ENCODE results near the gene ZFAND2A.
"Not testable (repeated sequence)": the region's sequence is repeated elsewhere in the genome, so short reads cannot be mapped to it uniquely, and the experiment has no call there.

Gene ZFAND2A

DNA sequence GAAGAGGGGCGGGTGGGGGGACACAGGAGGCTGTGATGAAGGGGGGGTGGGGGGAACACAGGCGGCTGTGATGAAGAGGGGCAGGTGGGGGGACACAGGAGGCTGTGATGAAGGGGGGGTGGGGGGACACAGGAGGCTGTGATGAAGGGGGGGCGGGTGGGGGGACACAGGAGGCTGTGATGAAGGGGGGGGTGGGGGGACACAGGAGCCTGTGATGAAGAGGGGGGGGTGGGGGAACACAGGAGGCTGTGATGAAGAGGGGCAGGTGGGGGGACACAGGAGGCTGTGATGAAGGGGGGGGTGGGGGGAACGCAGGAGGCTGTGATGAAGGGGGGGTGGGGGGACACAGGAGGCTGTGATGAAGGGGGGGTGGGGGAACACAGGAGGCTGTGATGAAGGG is 36.4 kb upstream of the ZFAND2A start:
- not testable (repeated sequence) for H3K4me1 ChIP-seq (ENCODE audit: control insufficient read depth in 5 of 5, insufficient read depth in 5 of 5, low read length in 5 of 5); H3K4me3 ChIP-seq (ENCODE audit: low read depth in 1 of 5, low read length in 5 of 5); H3K9me3 ChIP-seq (ENCODE audit: control insufficient read depth in 5 of 5, low read length in 5 of 5); H3K36me3 ChIP-seq (ENCODE audit: control insufficient read depth in 5 of 5, insufficient read depth in 5 of 5, low read length in 5 of 5); H3K27ac ChIP-seq (ENCODE audit: low read depth, low read length); H3K9ac ChIP-seq (ENCODE audit: low read length in 5 of 5)
- peaks cover 4 to 26% (median 13%) of the 10 kb centered on the region in 5 donors for H3K27me3 ChIP-seq (ENCODE audit: control insufficient read depth in 5 of 5, insufficient read depth in 4 of 5, low read length in 5 of 5)

DNA sequence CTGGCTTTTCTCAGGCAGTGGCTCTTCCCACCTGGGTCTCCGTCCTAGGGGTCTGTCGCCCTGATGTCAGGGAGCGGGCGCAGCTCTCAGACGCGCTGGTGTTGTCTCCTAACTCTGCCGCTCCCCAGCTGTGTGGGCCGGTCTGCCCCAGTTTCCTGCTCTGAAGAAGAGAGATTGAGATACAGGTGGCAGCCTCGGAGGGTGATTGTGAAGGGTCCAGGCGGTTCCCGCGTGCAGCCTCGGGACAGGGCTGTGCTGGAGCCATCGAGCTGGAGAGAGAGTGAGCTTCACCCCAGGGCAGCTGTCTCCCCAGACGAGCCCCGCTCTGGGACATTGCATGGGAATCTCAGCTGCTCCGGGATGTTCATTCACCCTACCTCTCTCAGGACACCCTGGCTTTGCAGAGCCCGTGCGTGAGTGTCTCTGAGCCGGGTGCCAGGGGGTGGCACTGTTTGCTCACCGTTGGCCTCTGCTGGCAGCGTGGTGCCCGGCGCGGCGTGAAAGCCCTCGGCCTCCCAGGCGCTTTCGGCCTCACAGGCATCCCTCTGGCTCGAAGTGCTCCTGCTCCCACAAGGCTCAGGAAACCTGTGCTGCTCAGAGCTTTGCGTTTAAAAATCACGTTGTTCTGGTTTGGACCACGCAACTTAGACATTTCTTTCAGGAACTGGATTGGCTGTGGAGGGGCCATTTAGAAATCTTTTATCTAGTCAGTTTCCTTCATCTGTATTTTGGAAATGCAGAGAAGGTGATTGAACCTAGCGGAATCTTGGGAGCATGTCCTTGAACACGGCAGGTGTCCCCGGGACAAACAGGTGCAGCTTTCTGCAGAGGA is 33.8 kb upstream of the ZFAND2A start:
- Histone ChIP-seq H3K36me3 (ENCODE audit: control insufficient read depth in 5 of 5, insufficient read depth in 5 of 5, low read length in 5 of 5) (no peaks in the 10 kb centered on the region), H3K9ac (ENCODE audit: low read length in 5 of 5) (no peak overlapping the region), H3K4me3 (ENCODE audit: low read depth in 1 of 5, low read length in 5 of 5) (no peak overlapping the region), H3K27ac (ENCODE audit: low read depth, low read length) (no peak overlapping the region), H3K27me3 (ENCODE audit: control insufficient read depth in 5 of 5, insufficient read depth in 4 of 5, low read length in 5 of 5) (peaks cover 4 to 31% (median 11%) of the 10 kb centered on the region in 5 donors), H3K9me3 (ENCODE audit: control insufficient read depth in 5 of 5, low read length in 5 of 5) (no peaks in the 10 kb centered on the region), H3K4me1 (ENCODE audit: control insufficient read depth in 5 of 5, insufficient read depth in 5 of 5, low read length in 5 of 5) (peaks cover 3 to 9% (median 7%) of the 10 kb centered on the region in 5 donors)

DNA sequence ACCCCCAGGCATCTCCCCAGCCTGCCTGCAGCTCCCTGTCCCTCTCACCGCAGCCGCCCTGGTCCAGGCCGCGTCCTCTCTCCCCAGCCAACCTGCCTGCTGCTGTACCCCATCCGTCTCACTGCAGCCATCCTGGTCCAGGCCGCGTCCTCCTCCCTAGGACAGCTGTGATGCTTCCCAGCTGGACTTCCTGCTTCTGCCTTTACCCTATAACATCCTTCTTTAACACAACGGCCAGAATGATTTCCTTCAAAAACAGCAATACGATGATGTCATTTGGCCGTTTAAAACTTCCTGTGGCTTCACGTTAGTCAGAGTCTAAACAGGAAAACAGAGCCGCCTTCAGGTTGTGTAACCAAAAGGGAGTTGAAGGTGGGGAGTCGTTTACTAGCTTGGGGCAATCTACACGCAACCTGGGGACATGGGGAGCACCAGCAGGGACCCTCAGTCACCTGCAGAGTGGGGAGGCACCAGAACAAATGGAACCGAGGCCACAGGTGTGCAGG is 32.2 kb upstream of the ZFAND2A start:
- Histone ChIP-seq H3K36me3 (ENCODE audit: control insufficient read depth in 5 of 5, insufficient read depth in 5 of 5, low read length in 5 of 5) (no peaks in the 10 kb centered on the region), H3K27me3 (ENCODE audit: control insufficient read depth in 5 of 5, insufficient read depth in 4 of 5, low read length in 5 of 5) (peaks cover 4 to 31% (median 11%) of the 10 kb centered on the region in 5 donors), H3K27ac (ENCODE audit: low read depth, low read length) (no peak overlapping the region), H3K9ac (ENCODE audit: low read length in 5 of 5) (no peak overlapping the region), H3K4me3 (ENCODE audit: low read depth in 1 of 5, low read length in 5 of 5) (no peak overlapping the region), H3K9me3 (ENCODE audit: control insufficient read depth in 5 of 5, low read length in 5 of 5) (no peaks in the 10 kb centered on the region), H3K4me1 (ENCODE audit: control insufficient read depth in 5 of 5, insufficient read depth in 5 of 5, low read length in 5 of 5) (peaks cover 0 to 9% (median 3%) of the 10 kb centered on the region in 5 donors)

DNA sequence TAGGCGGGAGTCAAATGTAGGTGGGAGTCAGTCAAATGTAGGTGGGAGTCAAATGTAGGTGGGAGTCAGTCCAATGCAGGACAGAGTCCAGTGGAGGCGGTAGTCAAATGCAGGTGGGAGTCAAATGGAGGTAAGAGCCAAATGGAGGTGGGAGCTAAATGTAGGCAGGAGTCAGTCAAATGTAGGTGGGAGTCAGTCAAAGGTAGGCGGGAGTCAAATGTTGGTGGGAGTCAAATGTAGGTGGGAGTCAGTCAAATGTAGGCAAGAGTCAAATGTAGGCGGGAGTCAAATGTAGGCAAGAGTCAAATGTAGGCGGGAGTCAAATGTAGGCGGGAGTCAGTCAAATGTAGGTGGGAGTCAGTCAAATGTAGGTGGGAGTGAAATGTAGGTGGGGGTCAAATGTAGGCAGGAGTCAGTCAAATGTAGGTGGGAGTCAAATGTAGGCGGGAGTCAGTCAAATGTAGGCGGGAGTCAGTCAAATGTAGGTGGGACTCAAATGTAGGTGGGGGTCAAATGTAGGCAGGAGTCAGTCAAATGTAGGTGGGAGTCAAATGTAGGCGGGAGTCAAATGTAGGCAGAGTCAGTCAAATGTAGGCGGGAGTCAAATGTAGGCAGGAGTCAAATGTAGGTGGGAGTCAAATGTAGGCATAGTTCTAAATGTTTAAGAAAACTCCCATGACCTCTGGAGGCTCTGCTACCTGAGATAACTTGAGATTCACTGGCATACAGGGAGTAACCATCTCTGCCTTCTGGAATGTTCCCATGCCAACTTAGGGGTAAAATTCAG is 30.2 kb upstream of the ZFAND2A start:
- Histone ChIP-seq H3K4me1 (ENCODE audit: control insufficient read depth in 5 of 5, insufficient read depth in 5 of 5, low read length in 5 of 5) (peaks cover 0 to 9% (median 3%) of the 10 kb centered on the region in 5 donors), H3K27ac (ENCODE audit: low read depth, low read length) (no peak overlapping the region), H3K4me3 (ENCODE audit: low read depth in 1 of 5, low read length in 5 of 5) (no peak overlapping the region), H3K9ac (ENCODE audit: low read length in 5 of 5) (no peak overlapping the region), H3K9me3 (ENCODE audit: control insufficient read depth in 5 of 5, low read length in 5 of 5) (no peaks in the 10 kb centered on the region), H3K27me3 (ENCODE audit: control insufficient read depth in 5 of 5, insufficient read depth in 4 of 5, low read length in 5 of 5) (peaks cover 4 to 38% (median 18%) of the 10 kb centered on the region in 5 donors), H3K36me3 (ENCODE audit: control insufficient read depth in 5 of 5, insufficient read depth in 5 of 5, low read length in 5 of 5) (no peaks in the 10 kb centered on the region)

DNA sequence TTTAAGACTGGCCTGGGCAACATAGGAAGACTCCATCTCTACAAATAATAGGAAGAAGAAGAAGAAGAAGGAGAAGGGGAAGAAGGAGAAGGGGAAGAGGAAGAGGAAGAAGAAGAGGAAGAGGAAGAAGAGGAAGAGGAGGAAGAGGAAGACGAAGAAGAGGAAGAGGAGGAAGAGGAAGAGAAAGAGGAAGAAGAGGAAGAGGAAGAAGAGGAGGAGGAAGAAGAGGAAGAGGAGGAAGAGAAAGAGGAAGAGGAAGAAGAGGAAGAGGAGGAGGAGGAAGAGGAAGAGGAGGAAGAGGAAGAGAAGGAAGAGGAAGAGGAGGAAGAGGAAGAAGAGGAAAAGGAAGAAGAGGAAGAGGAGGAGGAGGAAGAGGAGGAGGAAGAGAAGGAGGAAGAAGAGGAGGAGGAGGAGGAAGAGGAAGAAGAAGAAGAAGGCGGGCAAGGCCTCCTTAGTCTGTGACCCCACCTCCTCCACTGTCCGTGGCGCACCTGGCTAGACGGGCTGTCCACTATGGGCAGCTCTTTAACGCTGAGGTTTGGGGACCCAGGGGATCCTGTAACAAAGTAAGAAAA is 28.8 kb upstream of the ZFAND2A start:
- Histone ChIP-seq H3K9ac (ENCODE audit: low read length in 5 of 5) (no peak overlapping the region), H3K27ac (ENCODE audit: low read depth, low read length) (no peak overlapping the region), H3K27me3 (ENCODE audit: control insufficient read depth in 5 of 5, insufficient read depth in 4 of 5, low read length in 5 of 5) (peaks cover 0 to 39% (median 16%) of the 10 kb centered on the region in 5 donors), H3K4me3 (ENCODE audit: low read depth in 1 of 5, low read length in 5 of 5) (no peak overlapping the region), H3K9me3 (ENCODE audit: control insufficient read depth in 5 of 5, low read length in 5 of 5) (no peaks in the 10 kb centered on the region), H3K36me3 (ENCODE audit: control insufficient read depth in 5 of 5, insufficient read depth in 5 of 5, low read length in 5 of 5) (no peaks in the 10 kb centered on the region), H3K4me1 (ENCODE audit: control insufficient read depth in 5 of 5, insufficient read depth in 5 of 5, low read length in 5 of 5) (peaks cover 0 to 9% (median 3%) of the 10 kb centered on the region in 5 donors)

DNA sequence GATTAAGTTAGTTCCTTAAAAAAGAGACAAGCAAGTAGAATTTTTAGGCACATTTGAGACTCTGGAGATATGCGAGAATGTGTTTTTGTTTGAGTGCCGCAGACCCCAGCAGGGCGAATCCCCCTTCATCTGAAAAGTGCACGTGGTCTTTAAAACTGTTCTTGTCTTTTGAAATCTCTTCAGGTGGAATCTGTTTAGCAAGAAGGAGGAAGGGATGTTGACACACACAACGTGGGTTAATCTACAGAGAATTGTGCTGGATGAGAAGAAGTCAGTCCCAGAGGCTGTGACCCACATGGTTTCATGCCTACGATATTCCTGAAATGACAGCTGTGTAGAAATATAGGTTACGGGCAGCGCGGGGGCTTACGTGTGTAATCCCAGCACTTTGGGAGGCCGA is 27.1 kb upstream of the ZFAND2A start:
- H3K4me3 ChIP-seq (ENCODE audit: low read depth in 1 of 5, low read length in 5 of 5), result no peak overlapping the region
- H3K9ac ChIP-seq (ENCODE audit: low read length in 5 of 5), result no peak overlapping the region
- H3K36me3 ChIP-seq (ENCODE audit: control insufficient read depth in 5 of 5, insufficient read depth in 5 of 5, low read length in 5 of 5), result no peaks in the 10 kb centered on the region
- peaks cover 0 to 31% (median 11%) of the 10 kb centered on the region in 5 donors for H3K27me3 ChIP-seq (ENCODE audit: control insufficient read depth in 5 of 5, insufficient read depth in 4 of 5, low read length in 5 of 5)
- no peak overlapping the region for H3K27ac ChIP-seq (ENCODE audit: low read depth, low read length)
- H3K4me1 ChIP-seq (ENCODE audit: control insufficient read depth in 5 of 5, insufficient read depth in 5 of 5, low read length in 5 of 5), result peaks cover 0 to 5% (median 3%) of the 10 kb centered on the region in 5 donors
- H3K9me3 ChIP-seq (ENCODE audit: control insufficient read depth in 5 of 5, low read length in 5 of 5), result no peaks in the 10 kb centered on the region

DNA sequence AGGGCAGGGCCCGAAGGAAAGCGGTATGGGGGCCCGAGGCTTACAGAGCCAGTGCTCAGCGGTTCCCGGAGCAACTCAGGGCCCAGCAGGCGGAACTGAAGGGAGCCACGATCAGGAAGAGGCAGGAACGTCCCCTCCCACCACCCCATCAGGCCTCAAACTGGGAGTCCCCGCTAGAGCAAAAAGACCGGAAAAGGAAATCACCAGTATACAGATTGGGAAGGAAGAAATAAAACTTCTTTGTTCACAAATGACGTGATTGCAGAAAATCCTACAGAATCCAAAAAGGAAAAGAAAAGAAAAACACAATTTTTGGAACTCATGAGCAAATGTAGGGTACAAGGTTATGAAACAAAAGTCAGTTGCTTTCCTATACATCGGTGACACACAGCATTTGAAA is 21.6 kb upstream of the ZFAND2A start:
- H3K9ac ChIP-seq (ENCODE audit: low read length in 5 of 5), result no peak overlapping the region
- H3K9me3 ChIP-seq (ENCODE audit: control insufficient read depth in 5 of 5, low read length in 5 of 5), result peaks cover 0 to 5% (median 0%) of the 10 kb centered on the region in 5 donors
- no peak overlapping the region for H3K27ac ChIP-seq (ENCODE audit: low read depth, low read length)
- H3K4me1 ChIP-seq (ENCODE audit: control insufficient read depth in 5 of 5, insufficient read depth in 5 of 5, low read length in 5 of 5), result peaks cover 0 to 9% (median 5%) of the 10 kb centered on the region in 5 donors
- no peak overlapping the region for H3K4me3 ChIP-seq (ENCODE audit: low read depth in 1 of 5, low read length in 5 of 5)
- no peaks in the 10 kb centered on the region for H3K36me3 ChIP-seq (ENCODE audit: control insufficient read depth in 5 of 5, insufficient read depth in 5 of 5, low read length in 5 of 5)
- H3K27me3 ChIP-seq (ENCODE audit: control insufficient read depth in 5 of 5, insufficient read depth in 4 of 5, low read length in 5 of 5), result peaks cover 0 to 15% (median 8%) of the 10 kb centered on the region in 5 donors

DNA sequence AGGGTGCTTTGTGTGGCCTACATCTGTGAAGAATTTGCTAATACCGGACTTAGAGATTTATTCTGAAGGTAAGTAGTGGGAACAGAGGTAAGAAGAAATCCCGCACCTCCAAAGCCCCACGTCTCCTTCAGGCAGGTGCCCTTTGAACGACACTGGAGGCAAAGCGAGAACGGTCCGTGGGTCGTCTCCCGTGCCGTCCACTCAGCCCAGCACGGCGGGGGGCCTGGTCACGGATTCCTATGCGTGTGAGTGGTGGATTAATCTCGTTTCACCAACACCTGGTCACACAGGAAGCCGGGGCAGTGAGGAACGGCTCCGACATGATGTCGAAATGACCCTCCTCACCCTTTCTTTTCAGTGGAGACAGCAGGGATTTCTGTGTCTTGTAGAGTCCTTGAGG is 21.0 kb upstream of the ZFAND2A start:
- H3K27ac ChIP-seq (ENCODE audit: low read depth, low read length), result no peak overlapping the region
- no peak overlapping the region for H3K4me3 ChIP-seq (ENCODE audit: low read depth in 1 of 5, low read length in 5 of 5)
- H3K27me3 ChIP-seq (ENCODE audit: control insufficient read depth in 5 of 5, insufficient read depth in 4 of 5, low read length in 5 of 5), result peaks cover 0 to 15% (median 8%) of the 10 kb centered on the region in 5 donors
- no peaks in the 10 kb centered on the region for H3K36me3 ChIP-seq (ENCODE audit: control insufficient read depth in 5 of 5, insufficient read depth in 5 of 5, low read length in 5 of 5)
- H3K9ac ChIP-seq (ENCODE audit: low read length in 5 of 5), result no peak overlapping the region
- peaks cover 0 to 5% (median 0%) of the 10 kb centered on the region in 5 donors for H3K9me3 ChIP-seq (ENCODE audit: control insufficient read depth in 5 of 5, low read length in 5 of 5)
- peaks cover 0 to 15% (median 11%) of the 10 kb centered on the region in 5 donors for H3K4me1 ChIP-seq (ENCODE audit: control insufficient read depth in 5 of 5, insufficient read depth in 5 of 5, low read length in 5 of 5)

DNA sequence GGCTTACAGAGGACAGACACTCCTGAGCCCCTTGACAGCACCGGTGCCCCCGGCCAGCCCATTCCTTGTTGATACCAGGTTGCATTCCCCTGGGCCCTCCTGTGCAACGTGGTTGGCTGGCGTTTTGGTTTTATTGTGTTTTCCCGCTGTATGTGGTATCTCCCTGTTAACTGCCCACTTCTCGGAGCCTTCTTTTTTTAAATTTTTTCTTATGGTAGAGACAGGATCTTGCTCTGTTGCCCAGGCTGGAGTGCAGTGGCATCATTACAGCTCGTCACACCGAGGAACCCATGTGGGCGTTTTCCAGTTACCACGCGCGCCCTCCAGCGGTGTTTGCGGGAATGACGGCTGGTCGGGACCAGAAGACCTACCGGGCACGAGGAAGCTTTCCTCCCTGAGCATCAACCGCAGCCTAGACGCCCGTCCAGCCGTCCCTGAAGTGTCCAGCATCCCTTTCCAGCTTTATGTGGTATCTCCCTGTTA is 16.9 kb upstream of the ZFAND2A start:
- no peak overlapping the region for H3K27ac ChIP-seq (ENCODE audit: low read depth, low read length)
- no peak overlapping the region for H3K9ac ChIP-seq (ENCODE audit: low read length in 5 of 5)
- no peak overlapping the region for H3K4me3 ChIP-seq (ENCODE audit: low read depth in 1 of 5, low read length in 5 of 5)
- H3K36me3 ChIP-seq (ENCODE audit: control insufficient read depth in 5 of 5, insufficient read depth in 5 of 5, low read length in 5 of 5), result no peaks in the 10 kb centered on the region
- peaks cover 0 to 5% (median 0%) of the 10 kb centered on the region in 5 donors for H3K9me3 ChIP-seq (ENCODE audit: control insufficient read depth in 5 of 5, low read length in 5 of 5)
- peaks cover 0 to 18% (median 14%) of the 10 kb centered on the region in 5 donors for H3K4me1 ChIP-seq (ENCODE audit: control insufficient read depth in 5 of 5, insufficient read depth in 5 of 5, low read length in 5 of 5)
- H3K27me3 ChIP-seq (ENCODE audit: control insufficient read depth in 5 of 5, insufficient read depth in 4 of 5, low read length in 5 of 5), result peaks cover 0 to 3% (median 0%) of the 10 kb centered on the region in 5 donors
